Lower leg skin (tissue), 4 donors: Measurements from ENCODE around the gene APLF. TPM values are rescaled to one million over a fixed set of nuclear protein-coding genes. Genes with fewer than 3 reads are reported as not detected.
A peak's percentile ranks its signal among the peaks of the same experiment; 100 is the strongest.

Experiments used
- DNase-seq, 2 donors: peaks; one replicate each; pipeline ENCODE4 v3.0.0-alpha.2; 2019; ENCODE audit warnings: low spot score in 2 of 2
- H3K4me3 ChIP-seq: fragments of 200-600 bp; sonication (generic); 2 replicates; pipeline ENCODE4 v1.5.1; 2017; ENCODE audit warnings: mild to moderate bottlenecking, low read depth; ENCODE audit not compliant: poor library complexity, severe bottlenecking
- CTCF ChIP-seq, 3 donors: fragments of 450-650 bp; IDR thresholded peaks; one replicate each; pipeline ENCODE4 v1.5.1; 2016; ENCODE audit warnings: antibody characterized with exemption in 3 of 3, mild to moderate bottlenecking in 3 of 3, moderate library complexity in 2 of 3
- POLR2A ChIP-seq, 2 donors: fragments of 450-650 bp; IDR thresholded peaks; one replicate each; pipeline ENCODE4 v1.6.1; 2016 to 2017; ENCODE audit warnings: antibody characterized with exemption in 2 of 2, mild to moderate bottlenecking in 1 of 2, moderate library complexity in 1 of 2
- WGBS, 2 donors: methylation state at CpG; one replicate each; pipeline ENCODE4 v1.1.5; 2018; 5-methylcytosine and 5-hydroxymethylcytosine counted together
- intact Hi-C: fragments of 100-400 bp; cut with DNase I; formaldehyde crosslinking; loops from one replicate; pipeline ENCODE4 v1.15.0; 2023; ENCODE audit warnings: low total_unique reads
- total RNA-seq, 4 donors: library from RNA; depleted of rRNA; stranded (reverse); fragments of >200 nt; gene quantifications; one replicate each; pipeline ENCODE4 v1.1.0, GENCODE V29; 2016

The APLF gene
- total RNA-seq, 4 donors from 2014 or later: 7.5 to 12.9 (median 9.5) TPM

DNA sequence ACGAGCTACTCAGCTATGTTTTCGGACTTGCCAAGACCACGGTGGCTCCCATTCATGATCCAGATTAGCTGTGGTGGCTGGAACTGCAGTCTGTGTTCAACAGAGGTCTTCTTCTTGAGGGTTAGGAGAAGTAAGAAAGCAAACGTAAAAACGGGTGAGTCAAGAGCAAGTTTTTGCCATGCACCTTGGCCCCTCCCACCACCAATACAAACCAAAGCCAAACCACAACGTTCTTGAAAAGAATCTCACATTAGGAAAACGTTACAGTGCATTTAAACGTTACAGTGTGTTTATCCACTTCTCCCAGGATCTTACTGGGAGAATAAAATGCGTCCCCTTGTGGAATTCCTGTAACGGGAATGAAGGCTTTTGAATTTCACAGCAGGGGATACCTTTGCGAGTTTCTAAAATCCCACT, 1.0 kb upstream of the APLF start:
- WGBS, 2 donors: 2 to 5% methylated on average over 11 of the region's 11 CpGs
- no peak for TF ChIP-seq CTCF (IDR thresholded peaks at IDR 0.05)
- no peak for TF ChIP-seq POLR2A (IDR thresholded peaks at IDR 0.05)
- intact Hi-C loops: loop anchor here (10.0 kb wide), 2 partner anchors 258 to 438 kb away; no protein-coding TSS in a partner anchor
- H3K4me3 ChIP-seq: peak overlapping the region; percentile 65
- DNase-seq: no peak

GRCh38 chr2:68466778-68467076, 658 bp upstream of the APLF start:
- TF ChIP-seq POLR2A (IDR thresholded peaks at IDR 0.05) (no peak), CTCF (IDR thresholded peaks at IDR 0.05) (no peak)
- no peak for DNase-seq
- H3K4me3 ChIP-seq: peak overlapping the region; percentile 65
- intact Hi-C loops: loop anchor here (10.0 kb wide), 2 partner anchors 258 to 438 kb away; no protein-coding TSS in a partner anchor
- whole genome bisulfite sequencing, 2 donors: 1 to 2% methylated on average over 18 of the region's 18 CpGs

DNA sequence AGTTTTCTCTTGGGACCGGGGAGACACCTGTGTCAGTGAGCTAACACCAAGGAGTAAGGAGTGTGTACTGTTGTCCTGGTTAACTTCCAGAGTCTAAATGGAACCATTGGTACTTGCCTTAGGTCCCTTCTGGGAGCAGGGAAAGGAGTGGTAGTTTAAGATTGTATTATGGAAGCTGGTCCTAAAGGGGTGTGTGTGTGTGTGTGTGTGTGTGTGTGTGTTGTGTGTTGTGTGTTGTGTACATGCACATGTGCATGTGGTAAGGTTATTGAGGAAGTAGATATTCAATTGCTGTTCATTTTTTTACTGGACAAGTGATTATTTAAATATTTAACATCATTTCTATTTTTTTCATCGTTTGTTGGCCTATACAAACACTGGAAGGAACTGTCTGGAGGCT, 1.4 kb downstream of the APLF start:
- intact Hi-C loops: loop anchor here (10.0 kb wide), 2 partner anchors 256 to 436 kb away; no protein-coding TSS in a partner anchor
- no peak for TF ChIP-seq CTCF (IDR thresholded peaks at IDR 0.05)
- no peak for TF ChIP-seq POLR2A (IDR thresholded peaks at IDR 0.05)
- no peak overlapping the region for H3K4me3 ChIP-seq
- no peak for DNase-seq
- WGBS, 2 donors: 55 to 70% methylated on average over 2 of the region's 2 CpGs

- no peak overlapping the region for H3K4me3 ChIP-seq
- 79 to 81% methylated on average over 1 of the region's 1 CpG for WGBS, 2 donors
- intact Hi-C loops: loop anchor here (10.0 kb wide), 3 partner anchors 255 to 455 kb away; no protein-coding TSS in a partner anchor
- DNase-seq: no peak
- TF ChIP-seq POLR2A (IDR thresholded peaks at IDR 0.05) (no peak), CTCF (IDR thresholded peaks at IDR 0.05) (no peak)
Measured at GRCh38 chr2:68469935-68470334, 2.5 kb downstream of the APLF start.

DNA sequence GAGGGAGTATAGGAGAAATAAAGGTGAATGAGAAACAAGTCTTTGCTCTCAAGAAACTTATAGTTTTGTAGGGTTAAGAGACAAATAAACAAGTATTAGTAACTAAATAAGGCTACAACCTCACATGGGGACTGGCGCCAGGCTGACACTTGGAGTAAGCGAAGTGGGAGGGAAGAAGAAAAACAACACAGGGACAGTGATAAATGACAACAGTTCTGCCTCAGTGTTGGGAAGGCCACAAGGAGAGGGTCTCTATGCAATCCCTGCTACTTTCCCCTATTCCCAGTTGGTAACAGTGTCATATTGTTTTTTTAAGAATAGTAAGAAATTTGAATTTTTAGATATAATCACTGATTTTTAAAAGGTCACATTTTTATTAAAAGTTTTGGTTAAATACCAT, 4.0 kb downstream of the APLF start:
- no peak overlapping the region for H3K4me3 ChIP-seq
- no peak for DNase-seq
- TF ChIP-seq POLR2A (IDR thresholded peaks at IDR 0.05) (no peak), CTCF (IDR thresholded peaks at IDR 0.05) (no peak)
- 93 to 95% methylated on average over 2 of the region's 2 CpGs for WGBS, 2 donors
- intact Hi-C loops: loop anchor here (10.0 kb wide), 1 partner anchor 453 kb away; no protein-coding TSS in a partner anchor

DNA sequence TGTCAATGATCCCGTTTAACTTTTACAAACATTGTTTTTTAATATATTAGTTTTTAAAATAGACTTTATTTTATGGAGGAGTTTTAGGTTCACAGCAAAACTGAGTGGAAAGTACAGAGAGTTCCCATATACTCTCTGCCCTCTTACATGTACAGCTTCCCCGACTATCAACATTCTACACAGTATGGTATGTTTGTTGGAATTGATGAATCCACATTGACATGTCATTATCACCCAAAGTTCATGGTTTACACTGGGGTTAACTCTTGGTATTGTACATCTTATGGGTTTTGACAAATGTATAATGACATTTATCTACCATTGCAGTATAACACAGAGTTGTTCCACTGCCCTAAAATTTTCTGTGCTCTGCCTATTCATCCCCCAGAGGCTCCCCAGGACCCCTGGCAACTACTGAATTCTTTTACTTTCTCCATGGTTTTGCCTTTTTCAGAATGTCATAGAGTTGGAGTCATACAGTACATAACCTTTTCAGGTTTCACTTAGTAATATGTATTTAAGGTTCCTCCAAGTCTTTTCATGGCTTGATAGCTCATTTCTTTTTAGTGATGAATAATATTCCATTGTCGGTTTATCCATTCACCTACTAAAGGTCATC, 5.5 kb downstream of the APLF start:
- intact Hi-C loops: loop anchor here (10.0 kb wide), 1 partner anchor 452 kb away; no protein-coding TSS in a partner anchor
- TF ChIP-seq POLR2A (IDR thresholded peaks at IDR 0.05): no peak
- TF ChIP-seq CTCF (IDR thresholded peaks at IDR 0.05): no peak
- 90 to 97% methylated on average over 3 of the region's 3 CpGs for WGBS, 2 donors
- DNase-seq: no peak
- H3K4me3 ChIP-seq: no peak overlapping the region
